ENCODE measurements around the gene SMARCA2.

GRCh38 chr9:2022560-2022959 lies 7.4 kb downstream of the SMARCA2 start:
- no peak for TF ChIP-seq POLR2A (IDR thresholded peaks at IDR 0.05)
- TF ChIP-seq, protein P1, sequence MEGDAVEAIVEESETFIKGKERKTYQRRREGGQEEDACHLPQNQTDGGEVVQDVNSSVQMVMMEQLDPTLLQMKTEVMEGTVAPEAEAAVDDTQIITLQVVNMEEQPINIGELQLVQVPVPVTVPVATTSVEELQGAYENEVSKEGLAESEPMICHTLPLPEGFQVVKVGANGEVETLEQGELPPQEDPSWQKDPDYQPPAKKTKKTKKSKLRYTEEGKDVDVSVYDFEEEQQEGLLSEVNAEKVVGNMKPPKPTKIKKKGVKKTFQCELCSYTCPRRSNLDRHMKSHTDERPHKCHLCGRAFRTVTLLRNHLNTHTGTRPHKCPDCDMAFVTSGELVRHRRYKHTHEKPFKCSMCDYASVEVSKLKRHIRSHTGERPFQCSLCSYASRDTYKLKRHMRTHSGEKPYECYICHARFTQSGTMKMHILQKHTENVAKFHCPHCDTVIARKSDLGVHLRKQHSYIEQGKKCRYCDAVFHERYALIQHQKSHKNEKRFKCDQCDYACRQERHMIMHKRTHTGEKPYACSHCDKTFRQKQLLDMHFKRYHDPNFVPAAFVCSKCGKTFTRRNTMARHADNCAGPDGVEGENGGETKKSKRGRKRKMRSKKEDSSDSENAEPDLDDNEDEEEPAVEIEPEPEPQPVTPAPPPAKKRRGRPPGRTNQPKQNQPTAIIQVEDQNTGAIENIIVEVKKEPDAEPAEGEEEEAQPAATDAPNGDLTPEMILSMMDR (IDR thresholded peaks at IDR 0.05), result no peak
- no peak for TF ChIP-seq EP300 (IDR thresholded peaks at IDR 0.05)
